HUDEP-2 (cell line): ENCODE measurements around the gene MLLT3.
A peak's percentile ranks its signal among the peaks of the same experiment; 100 is the strongest.

Experiments
- DNase-seq, 76 experiments: peaks; one replicate each; lab custom pipeline; 2025; ENCODE audit not compliant: unreplicated experiment in 76 of 76; lab: John Stamatoyannopoulos, UW

MLLT3 gene

GRCh38 chr9:20630241-20630943 is 8.1 kb upstream of the MLLT3 start:
- DNase-seq, result no peak

- no peak for DNase-seq
Measured at GRCh38 chr9:20625003-20625349, 2.7 kb upstream of the MLLT3 start.

DNA sequence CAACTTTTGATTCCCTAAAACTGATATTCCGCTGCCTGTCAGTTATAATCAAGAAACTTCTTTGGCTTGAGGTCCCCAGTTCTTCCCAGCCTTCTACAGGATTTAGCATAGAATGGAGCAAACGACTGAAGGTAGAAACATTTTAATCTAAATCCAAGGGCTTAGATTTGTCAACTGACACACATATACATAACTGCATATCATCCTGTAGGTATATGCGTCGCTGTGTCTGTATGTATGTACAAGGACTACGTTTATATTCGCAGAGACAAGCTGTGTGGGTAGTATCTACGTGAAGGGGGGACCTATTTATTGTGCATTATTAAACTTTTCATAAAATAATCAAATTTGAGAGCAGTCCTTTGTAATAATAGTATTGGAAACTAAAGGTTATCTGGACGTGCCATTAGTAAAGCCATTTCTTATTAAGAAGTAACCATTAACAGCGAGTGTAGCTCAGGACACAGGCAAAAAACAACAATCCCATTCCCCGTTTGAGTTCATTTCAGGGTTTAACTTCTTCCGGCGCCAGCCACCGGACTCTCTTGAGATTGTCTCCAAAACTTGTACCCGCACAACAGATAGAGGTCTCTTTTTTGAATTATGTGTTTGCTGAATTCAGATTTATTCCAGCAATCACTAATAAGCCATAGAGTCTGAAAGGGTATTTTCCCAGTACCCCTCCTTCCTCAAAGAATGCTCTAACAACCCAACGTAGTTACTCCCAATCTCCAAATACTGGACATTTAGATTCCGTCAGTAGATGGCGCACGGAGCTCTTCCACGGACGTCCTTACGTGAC is 2.1 kb upstream of the MLLT3 start:
- DNase-seq, result peak in 33 of 76 experiments; percentile 1 to 55 (median 24)

- no peak for DNase-seq
Measured at GRCh38 chr9:20623748-20624124, 1.4 kb upstream of the MLLT3 start.

- peak in 11 of 76 experiments; percentile 3 to 18 (median 7) for DNase-seq
Measured at GRCh38 chr9:20623021-20623747, 885 bp upstream of the MLLT3 start.

- DNase-seq, result peak in 52 of 76 experiments; percentile 6 to 72 (median 45)
Measured at GRCh38 chr9:20621471-20622329, 599 bp downstream of the MLLT3 start.

- DNase-seq, result peak in 4 of 76 experiments; percentile 7 to 14 (median 9)
Measured at GRCh38 chr9:20620650-20621470, 1.4 kb downstream of the MLLT3 start.

GRCh38 chr9:20619487-20620200 is 2.7 kb downstream of the MLLT3 start:
- no peak for DNase-seq

DNA sequence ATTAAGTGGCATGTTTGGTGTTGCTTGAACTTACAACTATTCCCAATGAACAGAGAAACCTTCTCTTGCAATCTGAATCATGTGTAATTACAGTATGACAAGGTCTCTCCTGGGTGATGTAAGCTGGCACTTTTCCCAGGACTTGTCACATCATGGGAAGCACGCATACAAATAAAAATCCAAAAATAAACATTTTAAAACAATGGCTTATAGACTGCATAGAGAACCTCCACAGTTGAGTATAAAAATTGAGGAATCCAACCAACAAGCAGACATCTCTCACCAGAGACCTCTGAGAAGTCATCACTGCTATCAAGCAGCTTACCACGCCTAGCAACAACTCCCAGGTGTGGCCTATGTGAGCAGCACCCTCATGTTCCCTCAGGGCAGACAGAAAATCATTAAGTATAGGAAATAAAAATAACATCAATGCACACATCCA is 3.9 kb downstream of the MLLT3 start:
- DNase-seq, result no peak

DNA sequence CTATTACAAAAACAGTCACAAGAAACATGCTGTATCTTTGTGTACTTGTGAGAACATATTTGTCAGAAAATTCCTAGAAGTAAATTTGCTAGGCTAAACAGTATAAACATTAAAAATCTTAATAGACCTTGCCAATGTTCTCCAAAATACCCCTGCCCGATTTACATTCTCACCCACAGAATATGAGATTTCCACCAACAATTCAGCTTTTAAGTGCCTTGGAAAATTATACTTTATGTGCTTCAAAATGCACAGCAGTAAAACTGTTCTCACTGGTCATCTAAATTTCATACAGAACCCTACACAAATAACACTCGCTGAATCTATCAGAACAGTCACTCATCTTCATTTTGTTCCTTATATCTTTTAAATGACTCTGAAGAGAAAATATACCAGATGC is 5.5 kb downstream of the MLLT3 start:
- DNase-seq, result no peak

DNA sequence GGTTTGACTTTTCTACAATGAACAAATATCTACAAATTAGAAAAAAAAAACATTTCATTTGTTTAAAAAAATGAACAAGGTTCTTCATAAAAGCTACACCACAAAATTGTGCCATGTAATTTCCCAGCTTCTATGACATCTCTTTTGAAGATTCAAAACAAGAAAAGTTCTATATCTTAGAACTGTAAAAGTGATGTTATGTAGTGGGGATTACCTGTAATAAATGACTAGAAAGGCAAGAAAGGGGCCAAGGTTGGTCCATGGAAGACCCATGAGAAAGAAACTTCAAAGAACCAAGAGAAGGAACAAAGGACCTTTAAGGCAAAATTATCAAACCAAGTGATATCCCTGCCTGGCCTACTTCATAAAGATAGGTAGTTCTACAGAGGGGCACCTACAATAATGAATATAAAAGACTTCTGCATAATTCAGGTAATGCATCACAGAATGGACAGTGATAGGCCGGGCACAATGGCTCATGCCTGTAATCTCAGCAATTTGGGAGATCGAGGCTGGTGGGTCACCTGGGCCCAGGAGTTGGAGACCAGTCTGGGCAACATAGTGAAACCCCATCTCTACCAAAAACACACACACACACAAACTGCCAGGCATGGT is 7.6 kb downstream of the MLLT3 start:
- DNase-seq, result no peak

DNA sequence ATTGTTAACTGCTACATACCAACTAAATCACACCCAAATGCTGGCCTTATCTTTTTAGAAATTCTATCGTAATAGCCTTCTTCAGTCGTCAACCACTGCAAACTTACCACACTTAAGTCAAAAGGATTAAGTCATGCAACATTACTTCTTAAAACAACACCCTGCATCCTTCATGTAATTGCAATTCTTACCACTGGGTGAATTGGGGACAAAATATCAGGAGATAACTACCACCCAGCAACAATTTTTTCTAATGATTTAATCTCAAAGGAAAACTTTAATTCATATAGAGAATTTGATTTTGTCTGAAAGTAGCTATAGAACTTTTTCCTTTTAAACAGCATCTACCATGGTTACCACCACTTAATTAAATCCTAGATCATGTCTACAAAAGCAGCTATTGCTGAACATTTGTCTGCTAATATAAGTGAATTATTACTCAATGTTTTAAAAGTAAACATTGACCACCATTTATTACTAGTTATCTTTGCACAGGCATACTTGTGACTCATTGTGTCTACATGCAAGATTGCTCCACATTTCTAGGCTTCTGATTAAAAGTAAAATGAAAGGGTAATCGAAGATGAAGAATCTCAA is 10.5 kb downstream of the MLLT3 start:
- DNase-seq, result peak in 1 of 76 experiments; percentile 12

DNA sequence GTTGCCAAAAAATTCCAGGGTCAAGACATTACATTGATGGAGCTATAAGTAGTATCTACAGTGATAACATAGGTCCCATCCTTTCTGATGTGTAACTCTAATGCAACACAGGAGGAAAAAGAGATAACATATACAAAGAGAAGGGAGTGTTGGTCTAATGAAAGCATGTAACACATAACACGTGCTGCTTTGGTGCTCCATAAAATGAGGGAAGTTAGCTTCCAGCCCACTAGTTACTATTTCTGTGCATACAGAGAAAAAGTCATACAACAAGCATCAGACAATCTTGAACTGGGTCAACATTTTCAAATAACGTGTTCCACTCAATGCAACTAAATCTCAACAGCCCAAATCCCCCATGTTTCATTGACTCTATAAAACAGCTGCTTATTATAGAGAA is 11.7 kb downstream of the MLLT3 start:
- DNase-seq, result no peak

DNA sequence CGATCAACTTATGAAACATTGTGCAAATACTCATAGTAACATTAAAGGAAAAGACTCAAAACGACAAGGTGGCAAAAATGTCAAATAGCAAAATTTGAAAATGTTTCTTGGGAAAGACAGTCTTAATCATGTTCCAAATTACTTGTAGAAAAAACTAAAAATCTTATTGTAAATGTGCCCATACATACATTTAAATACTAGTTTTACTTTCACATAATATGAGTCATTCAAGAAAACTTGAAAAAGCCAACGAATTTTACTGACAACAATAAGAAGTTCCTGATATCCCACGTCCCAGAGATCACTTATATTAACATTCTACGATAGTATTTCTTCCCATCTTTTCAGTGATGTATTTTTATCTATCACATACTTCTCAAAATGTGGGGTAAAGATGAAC is 13.7 kb downstream of the MLLT3 start:
- DNase-seq, result no peak

DNA sequence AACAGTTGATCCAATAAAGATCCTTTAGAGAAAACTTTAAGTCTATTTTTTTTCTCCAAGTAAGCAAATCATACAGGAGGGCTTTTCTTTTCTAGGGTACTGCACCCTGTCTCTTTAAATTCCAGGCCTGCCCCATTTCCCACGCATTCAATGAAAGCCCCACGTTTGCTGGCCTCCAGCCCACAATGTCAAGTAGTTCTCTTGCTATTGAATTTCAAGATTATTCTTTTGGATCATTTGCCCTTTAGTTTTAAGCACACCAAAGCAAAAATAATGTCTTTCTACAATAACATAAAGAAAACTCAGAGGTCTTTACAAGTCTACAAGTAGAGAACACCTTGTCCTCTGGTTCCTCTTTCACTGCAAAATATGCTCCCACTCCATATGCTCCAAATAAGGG is 15.6 kb downstream of the MLLT3 start:
- peak in 1 of 76 experiments; percentile 5 for DNase-seq

DNA sequence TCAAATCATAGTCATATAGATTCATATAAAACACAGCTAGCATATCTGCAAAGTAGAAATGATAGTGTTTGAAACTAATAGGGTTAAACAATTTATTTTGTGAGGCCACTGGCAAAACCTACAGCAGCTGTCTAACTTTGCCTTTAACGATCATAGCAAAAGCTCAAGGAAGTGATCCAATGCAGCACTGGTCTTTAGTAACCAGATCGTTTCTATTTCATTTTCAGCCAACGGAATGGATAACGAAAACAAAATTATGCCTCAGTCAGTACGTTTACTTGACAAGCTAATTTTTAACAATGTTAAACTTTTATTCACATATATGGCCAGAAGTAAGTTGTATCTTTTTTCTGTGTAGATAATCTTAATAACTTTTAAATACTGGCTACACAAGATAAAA is 17.7 kb downstream of the MLLT3 start:
- no peak for DNase-seq

DNA sequence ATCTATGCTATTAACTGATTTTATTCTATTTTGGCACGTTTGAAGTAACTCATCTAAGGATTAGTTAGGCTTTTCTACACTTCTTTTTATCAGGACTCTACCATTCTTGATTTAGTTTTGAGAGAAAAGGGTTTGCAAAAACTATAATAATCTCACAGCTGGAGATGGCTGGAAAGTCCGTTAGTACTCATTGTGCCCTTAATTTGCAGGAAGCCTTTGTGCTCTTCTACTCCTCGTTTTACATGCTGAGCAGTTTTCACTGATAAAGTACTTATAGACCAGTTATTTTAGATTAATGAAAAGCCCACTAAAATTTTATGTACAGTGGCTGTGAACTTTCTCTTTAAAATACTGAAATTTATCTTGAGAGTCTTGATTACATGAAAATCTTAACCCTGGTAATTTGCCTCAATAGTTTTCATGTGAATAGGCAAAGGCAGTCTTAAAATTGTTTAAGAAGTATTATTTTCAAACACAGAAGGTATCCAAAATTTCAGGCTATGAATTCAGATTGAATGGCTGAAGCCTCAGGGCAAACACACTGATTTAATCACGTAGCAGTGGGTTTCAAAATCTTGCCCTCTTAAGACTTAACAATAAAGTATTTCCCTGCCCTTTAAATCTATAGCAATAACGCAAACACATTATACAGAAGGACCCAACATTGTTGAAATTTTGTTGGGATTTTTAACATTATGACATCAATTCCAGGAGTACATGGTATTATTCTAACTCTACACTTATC is 18.6 kb downstream of the MLLT3 start:
- DNase-seq, result no peak

GRCh38 chr9:20601292-20601691 is 21.0 kb downstream of the MLLT3 start:
- DNase-seq, result no peak
